ENCODE data around the gene RPS27. TPM values are rescaled to one million over a fixed set of nuclear protein-coding genes. Genes with fewer than 3 reads are reported as not detected.

RPS27 gene
- total RNA-seq, 2 donors from 2014 or later: 1,937 to 3,992 TPM

GRCh38 chr1:153961421-153961820, 29.1 kb upstream of the RPS27 start:
- Histone ChIP-seq H3K27me3 (replicated peaks; ENCODE audit: insufficient read depth) (no peaks in the 10 kb centered on the region), H3K4me3 (no peak overlapping the region), H3K27ac (peak overlapping the region; percentile 95 to 97), H3K4me1 (replicated peaks) (peaks cover 4% of the 10 kb centered on the region), H3K9me3 (no peaks in the 10 kb centered on the region), H3K36me3 (no peaks in the 10 kb centered on the region)
- 75% methylated on average over 4 of the region's 4 CpGs for WGBS
- intact Hi-C loops (cut with DNase I): no loop called here
- TF ChIP-seq POLR2AphosphoS5 (IDR thresholded peaks at IDR 0.05): no peak
- no peak for TF ChIP-seq CTCF (IDR thresholded peaks at IDR 0.05)
- TF ChIP-seq POLR2A (IDR thresholded peaks at IDR 0.05): no peak
- DNase-seq (ENCODE audit: low spot score): no peak

GRCh38 chr1:153962088-153963029, 28.2 kb upstream of the RPS27 start:
- H3K27ac ChIP-seq: peak overlapping the region; percentile 95 to 97
- peak; percentile 59 for DNase-seq (ENCODE audit: low spot score)
- peaks cover 4% of the 10 kb centered on the region for H3K4me1 ChIP-seq (replicated peaks)
- peak overlapping the region; percentile 61 to 78 for H3K4me3 ChIP-seq
- intact Hi-C loops (cut with DNase I): no loop called here
- 36% methylated on average over 13 of the region's 16 CpGs for WGBS
- no peaks in the 10 kb centered on the region for H3K9me3 ChIP-seq
- H3K27me3 ChIP-seq (replicated peaks; ENCODE audit: insufficient read depth): no peaks in the 10 kb centered on the region
- no peaks in the 10 kb centered on the region for H3K36me3 ChIP-seq
- TF ChIP-seq CTCF (IDR thresholded peaks at IDR 0.05) (no peak), POLR2AphosphoS5 (IDR thresholded peaks at IDR 0.05) (peak; percentile 50), POLR2A (IDR thresholded peaks at IDR 0.05) (no peak)

DNA sequence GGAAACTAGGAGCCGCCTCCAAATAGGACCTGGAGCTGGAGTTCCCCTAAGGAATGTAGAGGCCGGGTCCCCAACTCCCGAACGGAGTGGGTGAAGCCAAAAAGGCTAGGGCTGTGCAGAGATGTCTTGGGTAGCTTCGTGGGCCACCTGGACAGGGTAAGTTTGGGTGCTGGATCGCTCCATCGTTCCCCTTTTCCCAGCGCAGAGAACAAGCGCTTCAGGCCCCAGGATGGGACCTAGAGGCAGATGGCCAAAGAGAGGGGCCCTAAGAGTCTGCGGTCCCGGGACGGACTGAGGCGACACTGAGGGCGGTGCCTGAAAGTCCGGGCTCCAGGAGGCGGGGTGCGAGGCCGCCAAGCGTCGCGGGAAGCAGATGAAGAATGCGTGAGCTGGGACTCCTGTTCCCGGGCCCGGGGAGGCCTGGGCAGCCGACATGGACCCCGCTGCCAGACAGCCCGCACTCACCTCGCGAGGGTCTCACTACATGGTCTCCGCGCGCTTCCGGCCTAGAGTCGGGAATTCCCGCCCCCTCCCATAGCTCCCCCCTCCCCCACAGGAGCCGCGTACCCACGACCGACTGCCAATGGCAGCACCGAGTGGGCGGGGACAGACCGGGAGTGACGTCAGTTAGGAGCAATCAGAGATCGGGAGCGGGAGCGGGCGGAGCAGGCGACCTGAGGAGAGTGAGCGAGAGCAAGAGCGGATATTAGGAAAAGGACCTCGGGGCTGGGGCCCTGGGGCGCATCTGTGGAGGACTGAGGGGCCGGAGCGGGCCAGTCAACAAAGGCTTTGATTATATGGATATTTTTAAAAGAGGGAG, 27.3 kb upstream of the RPS27 start, which contains the start of gene SLC39A1:
SLC39A1 (minus strand) TSS at position 508 of the 820 bp plus-strand sequence. CDS start 822 bp downstream, outside the sequence.
- no peaks in the 10 kb centered on the region for H3K9me3 ChIP-seq
- DNase-seq (ENCODE audit: low spot score): peak; percentile 99
- no peaks in the 10 kb centered on the region for H3K36me3 ChIP-seq
- H3K27me3 ChIP-seq (replicated peaks; ENCODE audit: insufficient read depth): no peaks in the 10 kb centered on the region
- H3K27ac ChIP-seq: peak within 1 kb of the TSS; percentile 95 to 97
- WGBS: under 1% methylated on average over 48 of the region's 54 CpGs
- TF ChIP-seq POLR2A (IDR thresholded peaks at IDR 0.05) (peak; percentile 83), POLR2AphosphoS5 (IDR thresholded peaks at IDR 0.05) (peak; percentile 95), CTCF (IDR thresholded peaks at IDR 0.05) (no peak)
- H3K4me1 ChIP-seq (replicated peaks): peaks cover 4% of the 10 kb centered on the region
- H3K4me3 ChIP-seq: peak within 1 kb of the TSS; percentile 61 to 78
- intact Hi-C loops (cut with DNase I): no loop called here

GRCh38 chr1:153963850-153964331, 26.7 kb upstream of the RPS27 start:
- WGBS: under 1% methylated on average over 22 of the region's 22 CpGs
- H3K4me1 ChIP-seq (replicated peaks): peaks cover 4% of the 10 kb centered on the region
- TF ChIP-seq POLR2AphosphoS5 (IDR thresholded peaks at IDR 0.05) (no peak), POLR2A (IDR thresholded peaks at IDR 0.05) (no peak), CTCF (IDR thresholded peaks at IDR 0.05) (peak in 1 of 4 experiments; percentile 9)
- no peaks in the 10 kb centered on the region for H3K36me3 ChIP-seq
- peak overlapping the region; percentile 61 to 78 for H3K4me3 ChIP-seq
- peak overlapping the region; percentile 95 to 97 for H3K27ac ChIP-seq
- intact Hi-C loops (cut with DNase I): no loop called here
- no peaks in the 10 kb centered on the region for H3K9me3 ChIP-seq
- no peaks in the 10 kb centered on the region for H3K27me3 ChIP-seq (replicated peaks; ENCODE audit: insufficient read depth)
- DNase-seq (ENCODE audit: low spot score): peak; percentile 58

Data from prostate gland (tissue), 2 donors.